Liver (tissue), 3 donors: Measurements from ENCODE around the gene PKD2L1.

ENCODE experiments used
- CTCF ChIP-seq: fragments of 150-350 bp; IDR thresholded peaks from 2 replicates; pipeline ENCODE4 v1.5.1; 2017; ENCODE audit warnings: improper control_type of control experiment, low read depth, low read length; ENCODE audit not compliant: missing input control
- FOXA1 ChIP-seq: IDR thresholded peaks from 2 replicates; pipeline ENCODE4 v1.6.1; 2016; ENCODE audit warnings: antibody characterized with exemption
- REST ChIP-seq: IDR thresholded peaks from 2 replicates; pipeline ENCODE4 v1.6.1; 2016; ENCODE audit warnings: antibody characterized with exemption, mild to moderate bottlenecking
- TAF1 ChIP-seq: conservative IDR thresholded peaks from 2 replicates; pipeline ENCODE4 v1.6.1; 2016; ENCODE audit warnings: antibody characterized with exemption, mild to moderate bottlenecking
- YY1 ChIP-seq: IDR thresholded peaks from 2 replicates; pipeline ENCODE4 v1.6.1; 2016; ENCODE audit warnings: antibody characterized with exemption, mild to moderate bottlenecking
- donor health status: healthy.
- donor health status: healthy.

- TF ChIP-seq TAF1 = no peak
- no peak for TF ChIP-seq FOXA1
- TF ChIP-seq CTCF = no peak
- no peak for TF ChIP-seq REST
- TF ChIP-seq YY1 = no peak
These were observed 23.9 kb upstream of the PKD2L1 start for GRCh38 chr10:100353770-100354485.
